Measurements from ENCODE around the gene PKIB.
"Not testable (repeated sequence)": the region's sequence is repeated elsewhere in the genome, so short reads cannot be mapped to it uniquely, and the experiment has no call there.

The PKIB gene

DNA sequence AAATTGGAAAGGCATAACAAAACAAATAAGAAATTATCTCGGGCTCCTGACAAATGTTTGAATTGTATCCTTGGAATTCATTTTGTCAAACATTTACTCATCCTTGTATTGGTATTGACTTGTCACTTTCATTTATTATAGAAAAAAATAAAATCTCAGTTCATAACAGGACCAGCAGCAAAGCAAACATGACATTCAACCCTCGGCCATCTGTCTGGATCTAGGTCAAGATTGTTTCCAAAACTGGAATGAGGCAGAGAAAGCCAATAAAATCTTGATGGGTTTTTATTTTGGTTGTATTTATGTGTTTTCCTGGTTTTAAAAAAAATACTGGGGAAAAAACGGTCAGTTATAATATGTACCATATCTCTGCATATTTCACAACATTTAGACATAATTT lies 126.4 kb downstream of the PKIB start:
- no CpG with 5 or more reads among the region's 3 CpGs for WGBS, 2 experiments (ENCODE audit: insufficient coverage in 2 of 2)
- Histone ChIP-seq H3K36me3 (ENCODE audit: control insufficient read depth, insufficient read depth, low read length) (no peaks in the 10 kb centered on the region), H3K4me1 (ENCODE audit: control insufficient read depth, insufficient read depth, low read length, poor library complexity, severe bottlenecking) (no peaks in the 10 kb centered on the region), H3K4me3 (ENCODE audit: extremely low read depth, insufficient read depth, low read length, poor library complexity, severe bottlenecking) (no peak overlapping the region), H3K27ac (ENCODE audit: low read depth, low read length, severe bottlenecking) (no peak overlapping the region), H3K9me3 (ENCODE audit: control insufficient read depth, low read length) (no peaks in the 10 kb centered on the region)

DNA sequence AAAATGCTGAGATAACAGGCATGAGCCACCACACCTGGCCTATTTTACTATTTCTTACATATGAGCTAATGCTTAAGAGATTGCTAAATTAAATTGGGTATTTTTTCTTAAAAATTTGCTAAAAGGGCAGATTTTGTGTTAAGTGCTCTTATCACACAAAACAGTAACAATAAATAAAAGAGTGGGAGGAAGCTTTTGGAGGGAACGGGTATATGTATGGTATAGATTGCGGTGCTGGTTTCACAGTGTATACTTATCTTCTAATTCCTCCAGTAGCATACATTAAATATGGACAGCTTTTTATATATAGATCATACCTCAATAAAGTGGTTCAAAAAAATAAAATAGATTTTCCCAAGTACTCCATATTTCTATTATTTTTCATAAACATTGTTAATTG lies 129.9 kb downstream of the PKIB start:
- no peak overlapping the region for H3K4me3 ChIP-seq (ENCODE audit: extremely low read depth, insufficient read depth, low read length, poor library complexity, severe bottlenecking)
- WGBS, 2 experiments (ENCODE audit: insufficient coverage in 2 of 2) = no CpG with 5 or more reads among the region's 2 CpGs
- no peaks in the 10 kb centered on the region for H3K9me3 ChIP-seq (ENCODE audit: control insufficient read depth, low read length)
- no peaks in the 10 kb centered on the region for H3K4me1 ChIP-seq (ENCODE audit: control insufficient read depth, insufficient read depth, low read length, poor library complexity, severe bottlenecking)
- no peaks in the 10 kb centered on the region for H3K36me3 ChIP-seq (ENCODE audit: control insufficient read depth, insufficient read depth, low read length)
- no peak overlapping the region for H3K27ac ChIP-seq (ENCODE audit: low read depth, low read length, severe bottlenecking)

DNA sequence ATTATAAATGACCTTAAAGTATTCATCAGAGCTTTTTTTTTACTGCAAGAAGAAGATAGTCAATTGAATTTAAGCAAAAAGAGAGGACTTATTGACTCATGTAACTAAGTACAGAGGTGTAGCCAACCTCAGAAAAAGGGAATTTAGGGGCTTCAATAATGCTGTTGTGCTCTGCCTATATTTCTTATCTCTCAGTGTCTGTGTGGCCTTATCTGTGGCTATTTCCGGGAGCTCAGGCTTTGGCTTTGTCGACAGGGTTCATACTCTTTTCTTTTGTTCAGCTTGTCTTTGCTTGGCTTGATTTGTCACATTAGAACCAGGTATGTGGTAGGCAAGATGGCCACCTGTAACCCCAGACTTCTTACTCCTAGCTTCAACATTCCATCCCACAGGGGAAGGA lies 130.7 kb downstream of the PKIB start:
- H3K36me3 ChIP-seq (ENCODE audit: control insufficient read depth, insufficient read depth, low read length) = no peaks in the 10 kb centered on the region
- no peak overlapping the region for H3K4me3 ChIP-seq (ENCODE audit: extremely low read depth, insufficient read depth, low read length, poor library complexity, severe bottlenecking)
- no peaks in the 10 kb centered on the region for H3K9me3 ChIP-seq (ENCODE audit: control insufficient read depth, low read length)
- H3K27ac ChIP-seq (ENCODE audit: low read depth, low read length, severe bottlenecking) = no peak overlapping the region
- no peaks in the 10 kb centered on the region for H3K4me1 ChIP-seq (ENCODE audit: control insufficient read depth, insufficient read depth, low read length, poor library complexity, severe bottlenecking)
- WGBS, 2 experiments (ENCODE audit: insufficient coverage in 2 of 2) = no CpG with 5 or more reads among the region's 2 CpGs

DNA sequence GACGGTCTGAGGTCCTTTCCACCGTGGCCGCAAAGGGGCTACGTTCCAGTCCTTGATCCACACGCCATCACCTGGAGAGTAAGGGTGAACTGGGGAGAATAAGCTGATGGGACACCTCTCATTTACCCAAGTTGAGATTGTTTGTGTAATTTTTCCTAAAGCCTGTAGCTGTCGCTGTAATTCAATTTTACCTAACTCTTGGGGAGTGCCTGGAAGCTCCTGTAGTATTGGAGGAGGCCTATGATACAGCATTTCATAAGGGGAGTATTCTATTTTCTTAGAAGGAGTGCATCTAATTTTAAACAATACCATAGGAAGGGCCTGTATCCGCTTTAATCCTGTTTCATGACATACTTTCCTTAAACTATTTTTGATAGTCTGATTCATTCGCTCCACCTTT lies 134.0 kb downstream of the PKIB start:
- H3K4me3 ChIP-seq (ENCODE audit: extremely low read depth, insufficient read depth, low read length, poor library complexity, severe bottlenecking); H3K36me3 ChIP-seq (ENCODE audit: control insufficient read depth, insufficient read depth, low read length); H3K4me1 ChIP-seq (ENCODE audit: control insufficient read depth, insufficient read depth, low read length, poor library complexity, severe bottlenecking); H3K9me3 ChIP-seq (ENCODE audit: control insufficient read depth, low read length); H3K27ac ChIP-seq (ENCODE audit: low read depth, low read length, severe bottlenecking): not testable (repeated sequence)
- 88 to 100% methylated on average over 1 to 2 of the region's 8 CpGs for WGBS, 2 experiments (ENCODE audit: insufficient coverage in 2 of 2)

DNA sequence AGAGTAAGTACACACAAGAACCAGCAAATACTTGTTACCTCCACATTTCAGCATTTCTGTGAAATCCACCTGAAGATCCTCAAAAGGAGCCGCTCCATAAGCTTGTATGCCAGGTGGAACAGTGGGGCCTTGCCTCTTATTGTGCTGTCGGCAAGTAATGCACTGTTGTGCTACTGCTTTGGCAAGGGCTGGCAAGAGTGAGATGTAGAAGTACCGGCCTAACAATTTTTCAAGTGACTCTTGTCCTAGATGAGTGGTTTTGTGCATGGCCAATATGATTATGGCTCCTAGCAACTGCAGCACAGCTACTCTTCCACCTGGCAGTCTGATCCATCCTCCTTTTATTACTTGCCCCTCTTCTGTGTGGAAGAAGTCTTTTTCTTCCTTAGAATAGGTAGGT lies 134.7 kb downstream of the PKIB start:
- WGBS, 2 experiments (ENCODE audit: insufficient coverage in 2 of 2) = 100% methylated on average over 1 to 3 of the region's 3 CpGs
- H3K9me3 ChIP-seq (ENCODE audit: control insufficient read depth, low read length); H3K36me3 ChIP-seq (ENCODE audit: control insufficient read depth, insufficient read depth, low read length); H3K4me3 ChIP-seq (ENCODE audit: extremely low read depth, insufficient read depth, low read length, poor library complexity, severe bottlenecking); H3K4me1 ChIP-seq (ENCODE audit: control insufficient read depth, insufficient read depth, low read length, poor library complexity, severe bottlenecking); H3K27ac ChIP-seq (ENCODE audit: low read depth, low read length, severe bottlenecking): not testable (repeated sequence)

DNA sequence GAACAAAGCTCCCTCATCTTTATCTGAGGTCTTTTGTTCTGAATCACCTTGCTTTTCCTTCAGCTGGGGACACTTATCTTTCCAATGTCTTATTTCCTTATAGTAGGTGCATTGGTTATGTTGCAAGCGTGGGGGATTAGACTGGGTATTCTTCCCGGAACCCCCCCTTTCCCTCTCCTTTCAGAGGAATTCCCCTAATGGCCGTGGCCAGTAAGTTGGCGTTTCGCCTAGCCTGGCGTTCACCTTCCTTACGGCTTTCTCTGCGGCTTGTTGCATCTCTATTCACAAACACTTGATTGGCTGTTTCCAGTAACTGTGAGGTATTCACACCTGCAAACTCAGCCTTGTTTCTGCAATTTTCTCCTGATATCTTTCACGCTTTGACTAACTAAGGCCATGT lies 136.5 kb downstream of the PKIB start:
- H3K4me3 ChIP-seq (ENCODE audit: extremely low read depth, insufficient read depth, low read length, poor library complexity, severe bottlenecking) = no peak overlapping the region
- H3K9me3 ChIP-seq (ENCODE audit: control insufficient read depth, low read length) = no peaks in the 10 kb centered on the region
- WGBS, 2 experiments (ENCODE audit: insufficient coverage in 2 of 2) = 92 to 97% methylated on average over 7 to 8 of the region's 9 CpGs
- no peaks in the 10 kb centered on the region for H3K36me3 ChIP-seq (ENCODE audit: control insufficient read depth, insufficient read depth, low read length)
- H3K4me1 ChIP-seq (ENCODE audit: control insufficient read depth, insufficient read depth, low read length, poor library complexity, severe bottlenecking) = no peaks in the 10 kb centered on the region
- H3K27ac ChIP-seq (ENCODE audit: low read depth, low read length, severe bottlenecking) = no peak overlapping the region

DNA sequence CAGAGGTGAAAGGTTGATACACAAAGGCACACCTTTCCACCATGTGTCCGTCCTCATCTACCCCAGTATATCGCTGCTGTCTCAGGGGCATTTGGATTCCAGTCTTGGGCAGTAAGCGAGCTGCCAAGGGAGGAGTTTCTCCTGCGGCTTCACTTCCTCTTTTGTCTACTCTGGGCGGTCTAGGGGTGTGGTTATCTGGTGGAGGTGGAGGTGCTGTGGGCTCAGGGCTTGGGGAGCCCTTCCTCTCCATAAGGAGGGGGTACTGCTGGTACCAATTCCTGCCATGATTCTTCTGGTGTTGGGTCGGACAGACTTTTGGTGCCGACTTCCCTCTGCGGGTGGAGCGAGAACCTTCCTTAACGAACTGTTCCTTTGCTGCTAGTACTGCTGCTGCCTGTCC lies 137.4 kb downstream of the PKIB start:
- Histone ChIP-seq H3K27ac (ENCODE audit: low read depth, low read length, severe bottlenecking) (no peak overlapping the region), H3K36me3 (ENCODE audit: control insufficient read depth, insufficient read depth, low read length) (no peaks in the 10 kb centered on the region), H3K4me1 (ENCODE audit: control insufficient read depth, insufficient read depth, low read length, poor library complexity, severe bottlenecking) (no peaks in the 10 kb centered on the region), H3K9me3 (ENCODE audit: control insufficient read depth, low read length) (no peaks in the 10 kb centered on the region), H3K4me3 (ENCODE audit: extremely low read depth, insufficient read depth, low read length, poor library complexity, severe bottlenecking) (no peak overlapping the region)
- 100% methylated on average over 2 to 7 of the region's 10 CpGs for WGBS, 2 experiments (ENCODE audit: insufficient coverage in 2 of 2)

DNA sequence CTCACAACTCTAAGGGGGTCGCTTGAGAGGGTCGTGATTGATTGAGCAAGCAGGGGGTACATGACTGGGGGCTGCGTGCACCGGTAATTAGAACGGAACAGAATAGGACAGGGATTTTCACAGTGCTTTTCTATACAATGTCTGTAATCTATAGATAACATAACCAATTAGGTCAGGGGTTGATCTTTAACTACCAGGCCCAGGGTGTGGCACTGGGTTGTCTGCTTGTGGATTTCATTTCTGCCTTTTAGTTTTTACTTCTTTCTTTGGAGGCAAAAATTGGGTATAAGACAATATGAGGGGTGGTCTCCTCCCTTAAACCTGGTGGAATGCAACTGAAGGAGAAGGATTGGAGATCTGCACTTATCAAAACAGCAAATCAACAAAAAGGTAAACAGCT lies 138.7 kb downstream of the PKIB start:
- H3K36me3 ChIP-seq (ENCODE audit: control insufficient read depth, insufficient read depth, low read length); H3K9me3 ChIP-seq (ENCODE audit: control insufficient read depth, low read length); H3K4me3 ChIP-seq (ENCODE audit: extremely low read depth, insufficient read depth, low read length, poor library complexity, severe bottlenecking); H3K27ac ChIP-seq (ENCODE audit: low read depth, low read length, severe bottlenecking); H3K4me1 ChIP-seq (ENCODE audit: control insufficient read depth, insufficient read depth, low read length, poor library complexity, severe bottlenecking): not testable (repeated sequence)
- WGBS, 2 experiments (ENCODE audit: insufficient coverage in 2 of 2) = 80% methylated on average over 2 of the region's 5 CpGs; no CpG with 5 or more reads in 1 of the 2 experiments

DNA sequence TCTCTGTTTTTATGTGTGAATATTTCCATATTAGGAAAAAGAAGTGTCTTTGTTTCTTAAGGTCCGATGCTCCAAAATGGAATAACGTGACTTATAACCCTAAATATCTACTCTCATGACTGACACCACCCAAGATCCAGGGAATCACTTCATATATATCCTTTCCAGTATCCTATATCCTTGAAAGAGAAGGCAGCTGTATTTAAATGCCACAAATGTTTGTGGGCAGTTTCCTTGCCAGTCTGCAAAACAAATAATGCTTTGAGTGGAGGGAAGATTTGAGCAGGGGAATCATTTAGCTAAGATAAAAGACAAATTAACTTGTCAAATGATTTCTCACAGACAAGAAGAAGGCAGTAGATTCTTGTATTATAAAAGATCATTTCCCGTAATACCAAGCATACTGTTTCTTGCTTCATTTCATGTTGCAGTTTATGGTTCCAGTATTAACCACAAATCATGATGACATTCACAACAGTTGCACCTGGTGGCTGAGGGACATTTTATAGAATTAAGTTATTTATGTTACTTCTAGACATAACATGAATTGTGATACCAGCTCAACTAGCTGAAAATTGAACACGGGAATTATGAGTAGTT lies 139.3 kb downstream of the PKIB start:
- Histone ChIP-seq H3K36me3 (ENCODE audit: control insufficient read depth, insufficient read depth, low read length) (no peaks in the 10 kb centered on the region), H3K27ac (ENCODE audit: low read depth, low read length, severe bottlenecking) (no peak overlapping the region), H3K4me1 (ENCODE audit: control insufficient read depth, insufficient read depth, low read length, poor library complexity, severe bottlenecking) (no peaks in the 10 kb centered on the region), H3K9me3 (ENCODE audit: control insufficient read depth, low read length) (no peaks in the 10 kb centered on the region), H3K4me3 (ENCODE audit: extremely low read depth, insufficient read depth, low read length, poor library complexity, severe bottlenecking) (no peak overlapping the region)
- no CpG with 5 or more reads among the region's 4 CpGs for WGBS, 2 experiments (ENCODE audit: insufficient coverage in 2 of 2)

DNA sequence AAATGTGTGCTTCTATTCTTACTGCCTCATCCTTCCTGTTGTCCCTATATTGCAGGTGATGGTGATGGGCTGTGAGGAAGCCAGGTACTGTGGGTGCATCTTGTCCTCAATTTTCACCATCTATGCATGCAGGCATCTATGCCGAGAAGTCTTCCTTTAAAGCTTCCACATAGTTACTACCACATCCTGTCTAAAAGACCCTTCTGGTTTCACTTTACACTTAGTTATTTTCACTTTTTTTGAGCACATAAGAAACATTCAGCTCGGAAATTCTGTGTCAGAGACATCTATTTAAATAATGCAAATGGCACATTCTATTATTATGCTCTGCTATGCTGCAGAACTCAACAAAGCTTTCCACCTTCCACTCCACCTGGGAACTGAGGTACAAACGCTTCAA lies 141.1 kb downstream of the PKIB start:
- 76 to 79% methylated on average over 3 of the region's 3 CpGs for WGBS, 2 experiments (ENCODE audit: insufficient coverage in 2 of 2)
- H3K9me3 ChIP-seq (ENCODE audit: control insufficient read depth, low read length) = no peaks in the 10 kb centered on the region
- H3K36me3 ChIP-seq (ENCODE audit: control insufficient read depth, insufficient read depth, low read length) = no peaks in the 10 kb centered on the region
- H3K4me3 ChIP-seq (ENCODE audit: extremely low read depth, insufficient read depth, low read length, poor library complexity, severe bottlenecking) = no peak overlapping the region
- no peak overlapping the region for H3K27ac ChIP-seq (ENCODE audit: low read depth, low read length, severe bottlenecking)
- H3K4me1 ChIP-seq (ENCODE audit: control insufficient read depth, insufficient read depth, low read length, poor library complexity, severe bottlenecking) = no peaks in the 10 kb centered on the region

DNA sequence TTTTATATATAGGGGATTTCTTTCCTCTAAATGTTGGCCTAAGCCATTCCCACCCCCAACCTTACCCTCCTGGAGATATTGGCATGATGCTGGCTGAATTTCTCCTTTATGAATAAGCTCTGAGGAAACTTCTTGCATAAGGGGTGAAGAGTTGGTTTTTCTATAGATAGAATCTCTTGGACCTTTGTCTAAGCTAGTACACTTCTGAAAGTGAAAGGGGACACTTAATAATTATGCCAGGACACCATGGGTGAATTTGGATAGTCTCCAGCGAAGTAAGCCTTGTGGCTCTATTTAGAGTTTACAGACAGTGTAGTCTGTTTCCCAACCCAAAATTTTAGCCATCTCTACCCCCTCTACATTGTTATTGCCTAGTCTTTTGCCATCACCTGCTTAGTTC lies 142.3 kb downstream of the PKIB start:
- 40% methylated on average over 1 of the region's 1 CpG; no CpG with 5 or more reads in 1 of the 2 experiments for WGBS, 2 experiments (ENCODE audit: insufficient coverage in 2 of 2)
- H3K9me3 ChIP-seq (ENCODE audit: control insufficient read depth, low read length) = no peaks in the 10 kb centered on the region
- H3K36me3 ChIP-seq (ENCODE audit: control insufficient read depth, insufficient read depth, low read length) = no peaks in the 10 kb centered on the region
- H3K27ac ChIP-seq (ENCODE audit: low read depth, low read length, severe bottlenecking) = no peak overlapping the region
- no peaks in the 10 kb centered on the region for H3K4me1 ChIP-seq (ENCODE audit: control insufficient read depth, insufficient read depth, low read length, poor library complexity, severe bottlenecking)
- H3K4me3 ChIP-seq (ENCODE audit: extremely low read depth, insufficient read depth, low read length, poor library complexity, severe bottlenecking) = no peak overlapping the region

Measured in mesodermal cell (in vitro differentiated cells).